A549 (cell line): ENCODE results near the gene ZNF428. TPM values are rescaled to one million over a fixed set of nuclear protein-coding genes. Genes with fewer than 3 reads are reported as not detected.

Source experiments
- ATAC-seq, 2 experiments: fragments of 200-7000 bp in 1 of 2; fragments of >200 bp in 1 of 2; cut with Nextera tagmentation in 1 of 2; cut with Tn5 transposase in 1 of 2; 3 replicates each; pipeline versions ENCODE4 v1.8.0 to v1.9.1; 2018 to 2020; ENCODE audit warnings: mild to moderate bottlenecking in 1 of 2, moderate library complexity in 1 of 2
- CTCF ChIA-PET: fragments of 300-600 bp; sonication (Branson Sonifier 250); formaldehyde crosslinking; extraction: SDS; loops from one replicate; lab custom pipeline; 2021; ENCODE audit warnings: antibody characterized with exemption, inconsistent platforms; lab: Yijun Ruan, JAX
- POLR2A ChIA-PET: fragments of 350-600 bp; formaldehyde crosslinking; extraction: SDS; loops from one replicate; lab custom pipeline; 2021; ENCODE audit warnings: antibody characterized with exemption, inconsistent platforms; lab: Yijun Ruan, JAX
- DNase-seq, 2 experiments: peaks; one replicate each; pipeline versions ENCODE4 v3.0.0 to v3.0.0-alpha.2; 2011 to 2016; ENCODE audit warnings: low read depth in 1 of 2, low spot score in 1 of 2
- FAIRE-seq: peaks from 2 replicates; lab custom pipeline; 2011; peaks lifted over from hg19 to GRCh38; lab: Jason Lieb, UNC
- H3K27ac ChIP-seq, 2 experiments: fragments of >200 bp; sonication (Bioruptor Twin); formaldehyde crosslinking; 3 replicates each; pipeline ENCODE4 v1.5.1; 2016 to 2017
- H3K4me1 ChIP-seq: fragments of >200 bp; sonication (Bioruptor Twin); formaldehyde crosslinking; 3 replicates; pipeline ENCODE4 v1.6.1; 2016
- H3K4me2 ChIP-seq: fragments of >200 bp; sonication (Bioruptor Twin); formaldehyde crosslinking; 3 replicates; pipeline ENCODE4 v1.6.1; 2016
- H3K4me3 ChIP-seq: fragments of >200 bp; sonication (Bioruptor Twin); formaldehyde crosslinking; 3 replicates; pipeline ENCODE4 v1.5.1; 2016
- H3K9me3 ChIP-seq: fragments of >200 bp; sonication (Bioruptor Twin); formaldehyde crosslinking; 3 replicates; pipeline ENCODE4 v1.6.1; 2016
- CEBPB ChIP-seq, 2 experiments: fragments of >200 bp in 1 of 2; sonication (Bioruptor Twin) in 1 of 2; formaldehyde crosslinking in 1 of 2; IDR thresholded peaks; 2 replicates each; pipeline ENCODE4 v1.6.1; 2012 to 2016
- CHD2 ChIP-seq: fragments of 150-350 bp; IDR thresholded peaks from 2 replicates; pipeline ENCODE4 v1.6.1; 2014; ENCODE audit warnings: low read length; ENCODE audit not compliant: partially characterized antibody
- CHD4 ChIP-seq: fragments of 200-600 bp; sonication (generic); IDR thresholded peaks from 2 replicates; pipeline ENCODE4 v1.6.1; 2016; ENCODE audit warnings: antibody characterized with exemption, mild to moderate bottlenecking, borderline replicate concordance
- CTCF ChIP-seq: fragments of >200 bp; sonication (Bioruptor Twin); formaldehyde crosslinking; IDR thresholded peaks from 3 replicates; pipeline ENCODE4 v1.5.1; 2016
- E2F6 ChIP-seq: IDR thresholded peaks from 2 replicates; pipeline ENCODE4 v1.6.1; 2012; ENCODE audit warnings: low read depth, borderline replicate concordance
- EHF ChIP-seq: fragments of 250-450 bp; sonication (Bioruptor Pico); IDR thresholded peaks from 2 replicates; pipeline ENCODE4 v1.5.0; 2020; ENCODE audit warnings: mild to moderate bottlenecking
- EHMT2 ChIP-seq: fragments of 200-600 bp; sonication (generic); IDR thresholded peaks from 2 replicates; pipeline ENCODE4 v1.6.1; 2016; ENCODE audit warnings: antibody characterized with exemption, low read depth, mild to moderate bottlenecking, moderate library complexity
- ELK1 ChIP-seq: fragments of 150-350 bp; IDR thresholded peaks from 2 replicates; pipeline ENCODE4 v1.6.1; 2014; ENCODE audit warnings: low read depth, mild to moderate bottlenecking, low read length
- ESRRA ChIP-seq: fragments of 150-350 bp; IDR thresholded peaks from 2 replicates; pipeline ENCODE4 v1.6.1; 2014; ENCODE audit warnings: mild to moderate bottlenecking, low read length, borderline replicate concordance
- FOSL2 ChIP-seq, 2 experiments: fragments of 450-650 bp in 1 of 2; fragments of >200 bp in 1 of 2; sonication (Bioruptor Twin) in 1 of 2; formaldehyde crosslinking; IDR thresholded peaks; 2 replicates each; pipeline versions ENCODE4 v1.5.0 to v1.6.1; 2016 to 2020; ENCODE audit warnings: mild to moderate bottlenecking in 1 of 2, moderate library complexity in 1 of 2
- HDAC2 ChIP-seq: fragments of 200-600 bp; sonication (generic); IDR thresholded peaks from 2 replicates; pipeline ENCODE4 v1.6.1; 2016
- HOXA7 ChIP-seq: fragments of 250-450 bp; sonication (Bioruptor Pico); IDR thresholded peaks from 2 replicates; pipeline ENCODE4 v1.5.0; 2020; ENCODE audit warnings: mild to moderate bottlenecking, moderate library complexity
- HOXB13 ChIP-seq: fragments of 250-450 bp; sonication (Bioruptor Pico); IDR thresholded peaks from 2 replicates; pipeline ENCODE4 v1.5.0; 2020; ENCODE audit warnings: low read depth, mild to moderate bottlenecking, moderate library complexity
- HOXB5 ChIP-seq: fragments of 250-450 bp; sonication (Bioruptor Pico); IDR thresholded peaks from 2 replicates; pipeline ENCODE4 v1.5.0; 2020; ENCODE audit warnings: mild to moderate bottlenecking, moderate library complexity
- JUNB ChIP-seq: fragments of >200 bp; sonication (Bioruptor Twin); formaldehyde crosslinking; IDR thresholded peaks from 2 replicates; pipeline ENCODE4 v1.6.1; 2016
- KDM5A ChIP-seq: fragments of 200-600 bp; sonication (generic); IDR thresholded peaks from 2 replicates; pipeline ENCODE4 v1.6.1; 2016; ENCODE audit warnings: antibody characterized with exemption, mild to moderate bottlenecking
- NR3C1 ChIP-seq: fragments of >200 bp; sonication (Bioruptor Twin); formaldehyde crosslinking; IDR thresholded peaks from 3 replicates; pipeline ENCODE4 v1.6.1; 2017
- PBX3 ChIP-seq: IDR thresholded peaks from 2 replicates; pipeline ENCODE4 v1.6.1; 2012
- PHF8 ChIP-seq: fragments of 200-600 bp; sonication (generic); IDR thresholded peaks from 2 replicates; pipeline ENCODE4 v1.6.1; 2016; ENCODE audit warnings: low read depth, mild to moderate bottlenecking, antibody characterized with exemption, moderate library complexity, borderline replicate concordance
- RCOR1 ChIP-seq: fragments of 150-350 bp; IDR thresholded peaks from 2 replicates; pipeline ENCODE4 v1.6.1; 2014; ENCODE audit warnings: antibody characterized with exemption, low read length, low read depth
- REST ChIP-seq: fragments of 200-600 bp; sonication (generic); IDR thresholded peaks from 2 replicates; pipeline ENCODE4 v1.6.1; 2016; ENCODE audit warnings: antibody characterized with exemption, mild to moderate bottlenecking, moderate library complexity
- RNF2 ChIP-seq: fragments of 200-600 bp; sonication (generic); IDR thresholded peaks from 2 replicates; pipeline ENCODE4 v1.6.1; 2016; ENCODE audit warnings: low read depth, mild to moderate bottlenecking, antibody characterized with exemption, moderate library complexity, borderline replicate concordance
- TP53 ChIP-seq: fragments of 250-450 bp; sonication (Bioruptor Pico); IDR thresholded peaks from 2 replicates; pipeline ENCODE4 v1.5.0; 2021; ENCODE audit warnings: mild to moderate bottlenecking, moderate library complexity
- USF2 ChIP-seq: fragments of 450-650 bp; IDR thresholded peaks from 2 replicates; pipeline ENCODE4 v1.6.1; 2014; ENCODE audit warnings: antibody characterized with exemption
- WGBS: methylation state at CpG from one replicate; pipeline ENCODE4 v1.1.6; 2017; ENCODE audit errors: missing lambda C conversion rate; 5-methylcytosine and 5-hydroxymethylcytosine counted together
- polyA plus RNA-seq, 4 experiments: library from polyadenylated mRNA; depleted of rRNA in 3 of 4; stranded (reverse); fragments of >200 nt; fragmentation: RNase III in 1 of 4; extraction: RNeasy Plus Mini Kit Qiagen cat#74134 plus additional on column Dnase treatment in 1 of 4; gene quantifications; 2 replicates in 3 of 4; 3 replicates in 1 of 4; pipeline ENCODE4 v1.2.3, GENCODE V29; 2011 to 2017

Gene ZNF428
- polyA plus RNA-seq, 2 of the 4 experiments (the other 2 are of a cell fraction): 22.9 to 52.4 TPM

GRCh38 chr19:43596842-43597461, 22.5 kb downstream of the ZNF428 start:
- no peak for TF ChIP-seq EHMT2
- TF ChIP-seq PHF8: 0 out of 2 replicates have a peak, but pooled peaks have one; percentile 5
- TF ChIP-seq, all 56 proteins: peak for 1
- peaks cover 19% of the 10 kb centered on the region for H3K4me1 ChIP-seq
- H3K27ac ChIP-seq: peak overlapping the region; percentile 86 to 88
- POLR2A ChIA-PET: interaction anchor here (0.9 to 2.5 kb wide), 4 partner anchors 8 to 72 kb away, joined by 3 to 17 read pairs (median 8); partner anchors contain the start of genes PINLYP and XRCC1
- H3K4me3 ChIP-seq: peak overlapping the region; percentile 60
- CTCF ChIA-PET: interaction anchor here (0.7 to 4.6 kb wide), 12 partner anchors 10 to 188 kb away, joined by 3 to 44 read pairs (median 5); partner anchors contain the start of gene XRCC1
- DNase-seq: no peak
- no peak for FAIRE-seq
- 49% methylated on average over 7 of the region's 7 CpGs for WGBS
- peak overlapping the region; percentile 87 for H3K4me2 ChIP-seq
- ATAC-seq: no peak
- no peaks in the 10 kb centered on the region for H3K9me3 ChIP-seq

GRCh38 chr19:43595999-43596841, 23.2 kb downstream of the ZNF428 start, which contains the start of the genes IRGQ and ZNF576:
TSS of gene IRGQ (minus strand) at chr19:43596134. CDS start at chr19:43595338, 796 bp downstream.
TSS of gene ZNF576 (plus strand) at chr19:43596595. CDS start at chr19:43597109, 514 bp downstream.
- peak within 1 kb of the TSS; percentile 86 to 88 for H3K27ac ChIP-seq
- DNase-seq: peak; percentile 99 to 100
- under 1% methylated on average over 45 of the region's 60 CpGs for WGBS
- no peak for TF ChIP-seq HOXA7 (CRISPR knock-in tag)
- TF ChIP-seq HOXB5 (CRISPR knock-in tag): 0 out of 2 replicates have a peak, but pooled peaks have one; percentile 72
- TF ChIP-seq ESRRA: peak; percentile 46
- TF ChIP-seq CHD4: no peak
- no peak for TF ChIP-seq FOSL2 (IDR thresholded peaks at IDR 0.05)
- TF ChIP-seq FOSL2 (CRISPR knock-in tag; IDR thresholded peaks at IDR 0.05): peak; percentile 61
- TF ChIP-seq CEBPB (IDR thresholded peaks at IDR 0.05): no peak
- no peak for TF ChIP-seq ELK1
- no peak for TF ChIP-seq REST
- no peak for TF ChIP-seq USF2
- TF ChIP-seq PBX3: no peak; the same call in 1 of the 2 replicates
- TF ChIP-seq RNF2: no peak
- no peak for TF ChIP-seq HOXB13 (CRISPR knock-in tag)
- TF ChIP-seq EHF (CRISPR knock-in tag): 0 out of 2 replicates have a peak, but pooled peaks have one; percentile 42
- TF ChIP-seq JUNB: no peak
- no peak for TF ChIP-seq E2F6
- TF ChIP-seq NR3C1: no peak
- TF ChIP-seq CTCF: no peak
- no peak for TF ChIP-seq HDAC2
- TF ChIP-seq TP53 (CRISPR knock-in tag): no peak
- TF ChIP-seq RCOR1: no peak
- TF ChIP-seq CHD2: no peak
- TF ChIP-seq KDM5A: peak; percentile 75

More at GRCh38 chr19:43595999-43596841, 23.2 kb downstream of the ZNF428 start, which contains the start of the genes IRGQ and ZNF576:
- POLR2A ChIA-PET: interaction anchor here (0.7 to 2.5 kb wide), 8 partner anchors 9 to 92 kb away, joined by 3 to 21 read pairs (median 4); partner anchors contain the start of genes PHLDB3, PINLYP, XRCC1 and ZNF575
- Histone ChIP-seq H3K4me2 (peak within 1 kb of the TSS; percentile 96), H3K4me3 (peak within 1 kb of the TSS; percentile 66), H3K9me3 (no peaks in the 10 kb centered on the region), H3K4me1 (peaks cover 19% of the 10 kb centered on the region)
- CTCF ChIA-PET: interaction anchor here (0.7 to 4.6 kb wide), 18 partner anchors 10 to 492 kb away, joined by 3 to 51 read pairs (median 5); partner anchors contain the start of gene ZNF575
- ATAC-seq: peak; percentile 88 to 89
- FAIRE-seq: peak; percentile 99
